ENCODE measurements around the gene HEYL. TPM values are rescaled to one million over a fixed set of nuclear protein-coding genes. Genes with fewer than 3 reads are reported as not detected.
A peak's percentile ranks its signal among the peaks of the same experiment; 100 is the strongest.
"Not testable (repeated sequence)": the region's sequence is repeated elsewhere in the genome, so short reads cannot be mapped to it uniquely, and the experiment has no call there.

The HEYL gene
- total RNA-seq, 1 donor from 2014 or later = not detected

DNA sequence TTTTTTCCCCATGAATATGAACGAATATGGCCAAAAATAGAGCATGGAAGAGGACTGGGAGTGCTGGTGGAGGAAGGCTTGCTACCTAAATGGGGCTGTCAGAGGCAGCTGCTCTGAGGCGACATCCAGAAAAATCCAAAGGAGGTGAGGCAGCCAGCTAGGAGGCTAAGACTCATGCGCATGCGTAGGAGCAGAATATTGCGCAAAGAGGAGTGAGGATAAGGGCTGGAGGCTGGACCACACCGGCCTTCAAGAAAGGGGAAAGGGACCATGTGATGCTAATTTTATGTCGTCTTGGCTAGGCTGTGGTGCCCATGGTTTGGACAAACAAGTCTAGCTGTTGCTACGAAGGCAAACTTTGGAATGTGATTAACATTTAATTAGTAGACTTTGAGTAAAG, 30.5 kb downstream of the HEYL start:
- DNase-seq (ENCODE audit: low read depth) = no peak
- TF ChIP-seq, protein P1, sequence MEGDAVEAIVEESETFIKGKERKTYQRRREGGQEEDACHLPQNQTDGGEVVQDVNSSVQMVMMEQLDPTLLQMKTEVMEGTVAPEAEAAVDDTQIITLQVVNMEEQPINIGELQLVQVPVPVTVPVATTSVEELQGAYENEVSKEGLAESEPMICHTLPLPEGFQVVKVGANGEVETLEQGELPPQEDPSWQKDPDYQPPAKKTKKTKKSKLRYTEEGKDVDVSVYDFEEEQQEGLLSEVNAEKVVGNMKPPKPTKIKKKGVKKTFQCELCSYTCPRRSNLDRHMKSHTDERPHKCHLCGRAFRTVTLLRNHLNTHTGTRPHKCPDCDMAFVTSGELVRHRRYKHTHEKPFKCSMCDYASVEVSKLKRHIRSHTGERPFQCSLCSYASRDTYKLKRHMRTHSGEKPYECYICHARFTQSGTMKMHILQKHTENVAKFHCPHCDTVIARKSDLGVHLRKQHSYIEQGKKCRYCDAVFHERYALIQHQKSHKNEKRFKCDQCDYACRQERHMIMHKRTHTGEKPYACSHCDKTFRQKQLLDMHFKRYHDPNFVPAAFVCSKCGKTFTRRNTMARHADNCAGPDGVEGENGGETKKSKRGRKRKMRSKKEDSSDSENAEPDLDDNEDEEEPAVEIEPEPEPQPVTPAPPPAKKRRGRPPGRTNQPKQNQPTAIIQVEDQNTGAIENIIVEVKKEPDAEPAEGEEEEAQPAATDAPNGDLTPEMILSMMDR (IDR thresholded peaks at IDR 0.05; ENCODE audit: insufficient read depth, low read length, severe bottlenecking) = no peak
- H3K4me3 ChIP-seq (ENCODE audit: low read depth, low read length) = no peak overlapping the region
- H3K27me3 ChIP-seq (ENCODE audit: control insufficient read depth, insufficient read depth, low read length) = no peaks in the 10 kb centered on the region
- no peaks in the 10 kb centered on the region for H3K36me3 ChIP-seq (ENCODE audit: control insufficient read depth, insufficient read depth, low read length)
- no peak for FAIRE-seq

DNA sequence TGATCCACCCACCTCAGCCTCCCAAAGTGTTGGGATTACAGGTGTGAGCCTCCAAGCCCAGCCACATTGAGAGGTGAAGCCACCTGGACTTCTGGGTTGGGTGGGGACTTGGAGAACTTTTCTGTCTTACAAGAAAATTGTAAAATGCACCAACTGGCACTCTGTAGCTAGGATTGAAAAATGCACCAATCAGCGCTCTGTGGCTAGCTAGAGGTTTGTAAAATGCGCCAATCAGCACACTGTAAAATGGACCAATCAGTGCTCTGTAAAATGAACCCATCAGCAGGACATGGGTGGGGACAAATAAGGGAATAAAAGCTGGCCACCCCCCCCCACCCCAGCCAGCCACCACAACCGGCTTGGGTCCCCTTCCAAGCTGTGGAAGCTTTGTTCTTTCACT, 35.8 kb downstream of the HEYL start:
- not testable (repeated sequence) for DNase-seq (ENCODE audit: low read depth); H3K27me3 ChIP-seq (ENCODE audit: control insufficient read depth, insufficient read depth, low read length); H3K36me3 ChIP-seq (ENCODE audit: control insufficient read depth, insufficient read depth, low read length); H3K4me3 ChIP-seq (ENCODE audit: low read depth, low read length); FAIRE-seq

DNA sequence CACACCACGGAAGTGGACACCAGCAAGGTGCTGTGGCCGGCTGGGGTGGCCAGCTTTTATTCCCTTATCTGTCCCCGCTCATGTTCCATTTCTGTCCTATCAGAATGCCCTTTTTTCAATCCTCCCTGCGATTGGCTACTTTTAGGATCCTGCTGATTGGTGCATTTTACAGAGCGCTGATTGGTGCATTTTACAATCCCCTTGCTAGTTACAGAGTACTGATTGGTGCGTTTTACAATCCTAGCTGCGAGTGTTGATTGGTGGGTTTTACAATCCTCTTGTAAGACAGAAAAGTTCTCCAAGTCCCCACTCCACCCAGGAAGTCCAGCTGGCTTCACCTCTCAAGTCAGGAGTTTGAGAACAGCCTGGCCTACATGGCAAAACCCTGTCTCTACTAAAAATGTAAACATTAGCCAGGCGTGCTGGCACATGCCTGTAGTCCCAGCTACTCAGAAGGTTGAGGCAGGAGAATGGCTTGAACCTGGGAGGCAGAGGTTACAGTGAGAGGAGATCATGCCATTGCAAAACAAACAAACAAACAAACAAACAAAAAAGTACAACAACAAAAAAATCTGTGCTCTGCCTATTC, 37.7 kb downstream of the HEYL start:
- H3K4me3 ChIP-seq (ENCODE audit: low read depth, low read length); H3K27me3 ChIP-seq (ENCODE audit: control insufficient read depth, insufficient read depth, low read length); FAIRE-seq; H3K36me3 ChIP-seq (ENCODE audit: control insufficient read depth, insufficient read depth, low read length): not testable (repeated sequence)
- DNase-seq (ENCODE audit: low read depth) = peak; percentile 51

DNA sequence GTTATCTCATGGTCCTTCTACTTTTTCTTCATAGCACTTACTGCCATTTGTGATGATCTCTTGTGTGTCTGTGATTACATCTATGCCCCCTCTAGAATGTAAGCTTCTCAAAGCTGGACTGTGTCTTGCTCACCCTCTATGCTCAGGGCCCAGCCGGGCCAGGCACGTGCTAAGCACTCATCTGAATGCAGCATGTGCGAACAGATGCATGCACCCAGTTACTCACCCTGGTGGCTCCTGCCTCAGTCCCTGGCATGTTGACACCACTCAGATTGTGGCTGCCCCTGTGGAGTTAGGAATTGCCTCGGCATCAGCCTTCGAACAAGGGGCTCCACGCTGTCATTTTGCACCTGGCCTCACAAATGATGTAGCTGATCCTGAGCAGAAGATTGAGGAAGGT, 43.3 kb downstream of the HEYL start:
- no peaks in the 10 kb centered on the region for H3K36me3 ChIP-seq (ENCODE audit: control insufficient read depth, insufficient read depth, low read length)
- peaks cover 3% of the 10 kb centered on the region for H3K27me3 ChIP-seq (ENCODE audit: control insufficient read depth, insufficient read depth, low read length)
- no peak overlapping the region for H3K4me3 ChIP-seq (ENCODE audit: low read depth, low read length)
- DNase-seq (ENCODE audit: low read depth) (no peak), FAIRE-seq (no peak)
- TF ChIP-seq, protein P1 (IDR thresholded peaks at IDR 0.05; ENCODE audit: insufficient read depth, low read length, severe bottlenecking) = no peak

DNA sequence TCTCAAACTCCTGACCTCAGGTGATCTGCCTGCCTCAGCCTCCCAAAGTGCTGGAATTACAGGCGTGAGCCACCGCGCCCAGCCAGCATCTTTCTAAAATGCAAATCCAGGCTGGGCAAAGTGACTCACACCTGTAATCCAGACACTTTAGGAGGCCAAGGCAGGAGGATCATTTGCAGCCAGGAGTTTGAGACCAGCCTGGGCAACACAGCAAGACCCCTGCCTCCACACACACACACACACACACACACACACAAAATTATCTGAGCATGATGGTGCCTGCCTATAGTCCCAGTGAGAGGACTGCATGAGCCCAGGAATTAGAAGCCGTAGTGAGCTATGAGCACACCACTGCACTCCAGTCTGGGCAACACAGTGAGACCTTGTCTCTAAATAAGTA, 46.1 kb downstream of the HEYL start:
- peaks cover 3% of the 10 kb centered on the region for H3K27me3 ChIP-seq (ENCODE audit: control insufficient read depth, insufficient read depth, low read length)
- H3K36me3 ChIP-seq (ENCODE audit: control insufficient read depth, insufficient read depth, low read length) = no peaks in the 10 kb centered on the region

DNA sequence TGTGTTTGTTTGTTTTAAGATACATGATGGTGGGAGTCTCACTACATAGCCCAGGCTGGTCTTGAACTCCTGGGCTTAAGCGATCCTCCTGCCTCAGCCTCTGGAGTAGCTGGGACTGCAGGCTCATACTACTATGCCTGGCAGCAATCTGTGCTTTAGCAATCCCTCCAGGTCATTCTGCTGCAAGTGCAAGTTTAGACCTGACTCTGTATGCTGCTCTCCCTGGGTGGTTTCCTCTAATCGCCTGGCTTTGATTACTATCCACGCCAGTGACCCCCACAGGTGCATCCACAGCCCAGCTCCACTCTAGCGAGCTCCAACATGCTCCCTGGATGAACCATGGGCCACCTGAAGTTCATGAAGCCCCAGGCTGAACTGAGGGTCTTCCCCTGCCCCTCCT, 47.4 kb downstream of the HEYL start:
- Histone ChIP-seq H3K27me3 (ENCODE audit: control insufficient read depth, insufficient read depth, low read length) (peaks cover 3% of the 10 kb centered on the region), H3K4me3 (ENCODE audit: low read depth, low read length) (no peak overlapping the region), H3K36me3 (ENCODE audit: control insufficient read depth, insufficient read depth, low read length) (no peaks in the 10 kb centered on the region)
- DNase-seq (ENCODE audit: low read depth) = peak; percentile 72
- no peak for FAIRE-seq
- TF ChIP-seq, protein P1 (IDR thresholded peaks at IDR 0.05; ENCODE audit: insufficient read depth, low read length, severe bottlenecking) = no peak

More for the DNA sequence above, 46.1 kb downstream of the HEYL start:
- TF ChIP-seq, protein P1 (IDR thresholded peaks at IDR 0.05; ENCODE audit: insufficient read depth, low read length, severe bottlenecking) = no peak
- H3K4me3 ChIP-seq (ENCODE audit: low read depth, low read length) = no peak overlapping the region
- FAIRE-seq = no peak
- no peak for DNase-seq (ENCODE audit: low read depth)

DNA sequence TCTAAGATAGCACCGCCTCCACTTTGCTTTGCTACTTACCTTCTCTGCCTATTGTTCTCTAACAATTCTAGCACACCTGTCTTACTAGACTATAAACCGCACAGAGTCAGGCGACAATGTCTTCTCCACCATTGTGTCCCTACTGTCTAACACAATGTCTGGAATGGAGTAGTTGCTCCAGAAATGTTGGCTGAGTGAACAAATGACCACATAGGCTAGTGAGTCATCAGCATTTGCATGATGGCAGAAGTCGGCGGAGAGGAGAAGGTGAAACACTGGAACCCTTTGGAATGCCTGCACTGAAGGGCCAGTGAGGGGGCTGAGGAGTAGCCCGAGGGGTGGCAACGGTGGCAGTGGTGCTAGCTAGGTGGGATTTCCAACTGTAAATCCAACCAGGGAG, 48.9 kb downstream of the HEYL start:
- FAIRE-seq = no peak
- TF ChIP-seq, protein P1 (IDR thresholded peaks at IDR 0.05; ENCODE audit: insufficient read depth, low read length, severe bottlenecking) = no peak
- peak; percentile 55 for DNase-seq (ENCODE audit: low read depth)
- Histone ChIP-seq H3K4me3 (ENCODE audit: low read depth, low read length) (no peak overlapping the region), H3K27me3 (ENCODE audit: control insufficient read depth, insufficient read depth, low read length) (peaks cover 3% of the 10 kb centered on the region), H3K36me3 (ENCODE audit: control insufficient read depth, insufficient read depth, low read length) (no peaks in the 10 kb centered on the region)
